GM12874 (cell line): ENCODE measurements around the gene WDR81.

Experiments used
- TF ChIP-seq, protein P1 (sequence below): IDR thresholded peaks from 2 replicates; pipeline ENCODE4 v1.5.1; 2011; ENCODE audit warnings: low read depth, mild to moderate bottlenecking, control low read depth, low read length, moderate library complexity; ENCODE audit not compliant: insufficient read depth

The WDR81 gene

DNA sequence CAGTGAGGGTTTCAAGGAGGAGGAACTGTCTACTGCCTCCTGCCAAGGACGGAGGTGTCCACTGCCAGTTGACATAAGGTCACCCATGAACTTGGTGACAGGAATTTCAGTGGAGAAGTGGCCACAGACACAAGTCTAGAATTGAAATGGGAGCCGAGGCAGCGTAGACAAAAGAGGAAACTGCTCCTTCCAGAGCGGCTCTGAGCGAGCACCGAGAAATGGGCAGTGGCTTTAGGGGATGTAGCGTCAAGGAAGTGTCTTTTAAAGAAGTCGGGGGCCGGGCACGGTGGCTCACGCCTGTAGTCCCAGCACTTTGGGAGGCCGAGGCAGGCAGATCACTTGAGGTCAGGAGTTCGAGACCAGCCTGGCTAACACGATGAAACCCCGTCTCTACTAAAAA, 34.3 kb downstream of the WDR81 start:
- TF ChIP-seq, protein P1, sequence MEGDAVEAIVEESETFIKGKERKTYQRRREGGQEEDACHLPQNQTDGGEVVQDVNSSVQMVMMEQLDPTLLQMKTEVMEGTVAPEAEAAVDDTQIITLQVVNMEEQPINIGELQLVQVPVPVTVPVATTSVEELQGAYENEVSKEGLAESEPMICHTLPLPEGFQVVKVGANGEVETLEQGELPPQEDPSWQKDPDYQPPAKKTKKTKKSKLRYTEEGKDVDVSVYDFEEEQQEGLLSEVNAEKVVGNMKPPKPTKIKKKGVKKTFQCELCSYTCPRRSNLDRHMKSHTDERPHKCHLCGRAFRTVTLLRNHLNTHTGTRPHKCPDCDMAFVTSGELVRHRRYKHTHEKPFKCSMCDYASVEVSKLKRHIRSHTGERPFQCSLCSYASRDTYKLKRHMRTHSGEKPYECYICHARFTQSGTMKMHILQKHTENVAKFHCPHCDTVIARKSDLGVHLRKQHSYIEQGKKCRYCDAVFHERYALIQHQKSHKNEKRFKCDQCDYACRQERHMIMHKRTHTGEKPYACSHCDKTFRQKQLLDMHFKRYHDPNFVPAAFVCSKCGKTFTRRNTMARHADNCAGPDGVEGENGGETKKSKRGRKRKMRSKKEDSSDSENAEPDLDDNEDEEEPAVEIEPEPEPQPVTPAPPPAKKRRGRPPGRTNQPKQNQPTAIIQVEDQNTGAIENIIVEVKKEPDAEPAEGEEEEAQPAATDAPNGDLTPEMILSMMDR, result no peak

GRCh38 chr17:1759529-1759928, 35.0 kb downstream of the WDR81 start:
- TF ChIP-seq, protein P1, result no peak

- TF ChIP-seq, protein P1, result no peak
Observed at GRCh38 chr17:1762233-1762900, 37.9 kb downstream of the WDR81 start.

GRCh38 chr17:1762901-1763898, 38.7 kb downstream of the WDR81 start:
- TF ChIP-seq, protein P1, result no peak

GRCh38 chr17:1764284-1764683, 39.8 kb downstream of the WDR81 start:
- TF ChIP-seq, protein P1, result no peak

GRCh38 chr17:1765576-1765975, 41.1 kb downstream of the WDR81 start:
- TF ChIP-seq, protein P1, result no peak

DNA sequence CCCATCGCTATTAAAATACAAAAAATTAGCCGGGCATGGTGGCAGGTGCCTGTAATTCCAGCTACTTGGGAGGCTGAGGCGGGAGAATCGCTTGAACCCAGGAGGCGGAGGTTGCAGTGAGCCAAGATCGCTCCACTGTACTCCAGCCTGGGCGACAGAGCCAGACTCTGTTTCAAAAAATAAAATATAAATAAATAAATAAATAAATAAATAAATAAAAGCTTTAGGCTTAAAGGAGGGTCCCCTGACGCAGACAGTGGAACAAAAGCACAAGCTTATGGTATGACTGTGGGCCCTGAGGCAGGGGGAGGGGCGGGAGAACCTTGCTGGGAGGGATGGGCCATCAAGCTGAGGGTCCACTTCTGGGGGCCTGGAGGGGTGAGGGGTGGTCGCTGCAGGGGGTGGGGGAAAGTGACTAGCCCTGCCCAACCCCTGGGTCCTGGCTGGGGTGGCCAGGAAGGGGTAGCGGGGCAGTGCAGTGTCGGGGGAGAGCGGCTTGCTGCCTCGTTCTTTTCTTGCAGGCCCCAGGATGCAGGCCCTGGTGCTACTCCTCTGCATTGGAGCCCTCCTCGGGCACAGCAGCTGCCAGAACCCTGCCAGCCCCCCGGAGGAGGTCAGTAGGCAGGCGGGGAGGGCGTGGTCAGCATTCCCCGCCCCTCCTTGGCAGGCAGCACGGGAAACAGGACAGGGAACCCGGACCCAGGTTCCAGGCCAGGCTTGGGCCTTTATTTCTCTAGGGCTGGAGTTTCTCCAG, 42.1 kb downstream of the WDR81 start:
- TF ChIP-seq, protein P1, result no peak
